ENCODE data around the gene HAS3. TPM values are rescaled to one million over a fixed set of nuclear protein-coding genes. Genes with fewer than 3 reads are reported as not detected.
A peak's percentile ranks its signal among the peaks of the same experiment; 100 is the strongest.

HAS3 gene
- total RNA-seq, 4 donors from 2014 or later = 0.78 to 3.3 (median 1.2) TPM

GRCh38 chr16:69100071-69100691 lies 5.3 kb upstream of the HAS3 start:
- no peaks in the 10 kb centered on the region for H3K9me3 ChIP-seq
- peaks cover 3% of the 10 kb centered on the region for H3K27me3 ChIP-seq
- ATAC-seq = no peak
- no peaks in the 10 kb centered on the region for H3K36me3 ChIP-seq
- TF ChIP-seq POLR2AphosphoS5 (IDR thresholded peaks at IDR 0.05) = no peak
- TF ChIP-seq, protein P1, sequence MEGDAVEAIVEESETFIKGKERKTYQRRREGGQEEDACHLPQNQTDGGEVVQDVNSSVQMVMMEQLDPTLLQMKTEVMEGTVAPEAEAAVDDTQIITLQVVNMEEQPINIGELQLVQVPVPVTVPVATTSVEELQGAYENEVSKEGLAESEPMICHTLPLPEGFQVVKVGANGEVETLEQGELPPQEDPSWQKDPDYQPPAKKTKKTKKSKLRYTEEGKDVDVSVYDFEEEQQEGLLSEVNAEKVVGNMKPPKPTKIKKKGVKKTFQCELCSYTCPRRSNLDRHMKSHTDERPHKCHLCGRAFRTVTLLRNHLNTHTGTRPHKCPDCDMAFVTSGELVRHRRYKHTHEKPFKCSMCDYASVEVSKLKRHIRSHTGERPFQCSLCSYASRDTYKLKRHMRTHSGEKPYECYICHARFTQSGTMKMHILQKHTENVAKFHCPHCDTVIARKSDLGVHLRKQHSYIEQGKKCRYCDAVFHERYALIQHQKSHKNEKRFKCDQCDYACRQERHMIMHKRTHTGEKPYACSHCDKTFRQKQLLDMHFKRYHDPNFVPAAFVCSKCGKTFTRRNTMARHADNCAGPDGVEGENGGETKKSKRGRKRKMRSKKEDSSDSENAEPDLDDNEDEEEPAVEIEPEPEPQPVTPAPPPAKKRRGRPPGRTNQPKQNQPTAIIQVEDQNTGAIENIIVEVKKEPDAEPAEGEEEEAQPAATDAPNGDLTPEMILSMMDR (IDR thresholded peaks at IDR 0.05) = no peak
- no peak for TF ChIP-seq POLR2A (IDR thresholded peaks at IDR 0.05)
- no peak for TF ChIP-seq EP300 (IDR thresholded peaks at IDR 0.05)
- no peak overlapping the region for H3K27ac ChIP-seq
- 33 to 63% methylated on average over 6 to 7 of the region's 11 CpGs for WGBS, 2 donors (ENCODE audit: low coverage in 1 of 2)
- H3K4me1 ChIP-seq = peaks cover 0 to 2% (median 0%) of the 10 kb centered on the region in 3 donors
- no peak overlapping the region for H3K4me3 ChIP-seq

GRCh38 chr16:69106491-69107315 lies 1.2 kb downstream of the HAS3 start:
- Histone ChIP-seq H3K4me3 (peak overlapping the region; percentile 6 to 65), H3K9me3 (no peaks in the 10 kb centered on the region), H3K27ac (no peak overlapping the region), H3K4me1 (peaks cover 2 to 34% (median 24%) of the 10 kb centered on the region in 3 donors), H3K36me3 (peaks cover 0 to 29% of the 10 kb centered on the region in 2 donors), H3K27me3 (peaks cover 32% of the 10 kb centered on the region)
- WGBS, 2 donors (ENCODE audit: low coverage in 1 of 2) = 0% methylated on average over 3 of the region's 55 CpGs; no CpG with 5 or more reads in 1 of the 2 donors
- TF ChIP-seq POLR2A (IDR thresholded peaks at IDR 0.05) (no peak), EP300 (IDR thresholded peaks at IDR 0.05) (no peak), POLR2AphosphoS5 (IDR thresholded peaks at IDR 0.05) (no peak)
- TF ChIP-seq, protein P1 (IDR thresholded peaks at IDR 0.05) = no peak
- no peak for ATAC-seq

DNA sequence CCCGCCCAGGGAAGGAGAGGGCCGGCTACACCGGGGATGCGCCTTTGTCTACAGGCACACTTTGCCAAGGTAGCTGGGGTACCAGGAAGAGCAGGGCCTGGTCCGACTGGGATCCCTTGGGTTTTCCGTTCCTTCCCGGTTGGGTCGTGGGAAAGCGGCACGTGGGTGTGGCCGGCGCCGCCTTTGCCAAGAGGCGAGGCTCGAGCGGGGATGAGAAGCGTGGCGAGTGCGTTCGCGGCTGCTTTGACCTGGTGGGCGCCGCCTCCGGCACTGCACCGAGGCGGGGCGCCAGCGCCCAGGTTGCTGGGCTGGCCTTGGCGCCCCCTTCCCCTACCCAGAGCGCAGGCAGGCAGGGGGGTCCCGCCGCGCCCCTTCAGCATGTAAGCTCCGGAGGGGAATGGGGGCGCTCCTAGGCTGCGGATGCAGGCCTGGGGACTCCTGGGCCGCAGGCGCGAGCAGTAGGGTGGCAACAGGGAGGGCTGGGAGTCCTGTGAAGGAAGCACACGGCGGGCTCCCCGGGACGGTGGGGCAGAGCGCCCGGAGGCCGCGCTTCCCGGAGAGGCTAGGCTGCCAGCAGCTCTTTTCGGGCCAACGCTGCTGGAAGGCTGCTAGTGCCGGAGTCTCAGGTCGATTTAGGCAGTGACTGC lies 2.0 kb downstream of the HAS3 start:
- peaks cover 0 to 33% of the 10 kb centered on the region in 2 donors for H3K36me3 ChIP-seq
- peaks cover 32% of the 10 kb centered on the region for H3K27me3 ChIP-seq
- no peaks in the 10 kb centered on the region for H3K9me3 ChIP-seq
- no peak for ATAC-seq
- H3K4me3 ChIP-seq = peak overlapping the region in 1 of 2 donors; percentile 65
- H3K4me1 ChIP-seq = peaks cover 2 to 34% (median 24%) of the 10 kb centered on the region in 3 donors
- 0% methylated on average over 2 of the region's 52 CpGs; no CpG with 5 or more reads in 1 of the 2 donors for WGBS, 2 donors (ENCODE audit: low coverage in 1 of 2)
- TF ChIP-seq, protein P1 (IDR thresholded peaks at IDR 0.05) = no peak
- TF ChIP-seq POLR2AphosphoS5 (IDR thresholded peaks at IDR 0.05) = no peak
- no peak overlapping the region for H3K27ac ChIP-seq

GRCh38 chr16:69108064-69108904 lies 2.8 kb downstream of the HAS3 start:
- Histone ChIP-seq H3K9me3 (no peaks in the 10 kb centered on the region), H3K4me1 (peaks cover 2 to 34% (median 24%) of the 10 kb centered on the region in 3 donors), H3K27me3 (peaks cover 32% of the 10 kb centered on the region), H3K36me3 (peaks cover 0 to 40% of the 10 kb centered on the region in 2 donors), H3K27ac (no peak overlapping the region), H3K4me3 (no peak overlapping the region)
- no peak for ATAC-seq
- WGBS, 2 donors (ENCODE audit: low coverage in 1 of 2) = 68 to 87% methylated on average over 3 to 7 of the region's 9 CpGs
- TF ChIP-seq POLR2AphosphoS5 (IDR thresholded peaks at IDR 0.05) (no peak), POLR2A (IDR thresholded peaks at IDR 0.05) (no peak), EP300 (IDR thresholded peaks at IDR 0.05) (no peak)
- TF ChIP-seq, protein P1 (IDR thresholded peaks at IDR 0.05) = no peak
